ENCODE measurements around the gene KRT39. TPM values are rescaled to one million over a fixed set of nuclear protein-coding genes. Genes with fewer than 3 reads are reported as not detected.

Gene KRT39
- total and polyA plus RNA-seq, 4 donors, result not detected

DNA sequence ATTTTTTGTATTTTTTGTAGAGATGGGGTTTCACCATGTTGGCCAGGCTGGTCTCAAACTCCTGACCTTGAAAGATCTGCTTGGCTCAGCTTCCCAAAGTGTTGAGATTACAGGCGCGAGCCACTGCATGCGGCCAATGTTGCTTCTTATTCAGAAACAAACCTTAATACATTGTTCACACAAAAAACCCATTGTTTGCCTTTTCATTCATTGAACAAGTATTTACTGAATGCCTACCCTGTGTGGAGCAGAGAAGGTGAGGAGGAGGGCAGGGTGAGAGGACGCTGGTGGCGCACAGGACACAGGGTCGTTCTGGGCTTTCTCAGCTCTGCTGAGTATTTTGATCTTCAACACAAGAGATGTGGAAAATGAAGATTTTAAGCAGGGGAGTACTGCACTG, 21.3 kb downstream of the KRT39 start:
- no peak for DNase-seq (ENCODE audit: low spot score)
- WGBS, result 78% methylated on average over 6 of the region's 6 CpGs
- Histone ChIP-seq H3K4me1 (ENCODE audit: control insufficient read depth in 4 of 4, insufficient read depth in 4 of 4, low read length in 3 of 4) (no peaks in the 10 kb centered on the region), H3K27ac (ENCODE audit: low read depth in 1 of 2, low read length in 2 of 2) (no peak overlapping the region), H3K4me3 (ENCODE audit: low read depth in 1 of 3, low read length in 3 of 3) (no peak overlapping the region), H3K9ac (ENCODE audit: low read depth in 1 of 2, low read length in 2 of 2) (no peak overlapping the region), H3K27me3 (ENCODE audit: control insufficient read depth in 4 of 4, insufficient read depth in 4 of 4, low read length in 3 of 4) (peaks cover 0 to 18% (median 4%) of the 10 kb centered on the region in 4 donors), H3K9me3 (ENCODE audit: control insufficient read depth in 4 of 4, low read length in 3 of 4) (no peaks in the 10 kb centered on the region), H3K36me3 (ENCODE audit: control insufficient read depth in 4 of 4, insufficient read depth in 3 of 4, low read depth in 1 of 4, low read length in 3 of 4) (no peaks in the 10 kb centered on the region)
- TF ChIP-seq, protein P1, sequence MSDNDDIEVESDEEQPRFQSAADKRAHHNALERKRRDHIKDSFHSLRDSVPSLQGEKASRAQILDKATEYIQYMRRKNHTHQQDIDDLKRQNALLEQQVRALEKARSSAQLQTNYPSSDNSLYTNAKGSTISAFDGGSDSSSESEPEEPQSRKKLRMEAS (IDR thresholded peaks at IDR 0.05), result no peak
- TF ChIP-seq SP1 (IDR thresholded peaks at IDR 0.05) (no peak), YY1 (IDR thresholded peaks at IDR 0.05) (no peak), EGR1 (IDR thresholded peaks at IDR 0.05; ENCODE audit: low read depth in 2 of 2) (no peak), TAF1 (conservative IDR thresholded peaks at IDR 0.05) (no peak), HNF4G (IDR thresholded peaks at IDR 0.05) (no peak)

DNA sequence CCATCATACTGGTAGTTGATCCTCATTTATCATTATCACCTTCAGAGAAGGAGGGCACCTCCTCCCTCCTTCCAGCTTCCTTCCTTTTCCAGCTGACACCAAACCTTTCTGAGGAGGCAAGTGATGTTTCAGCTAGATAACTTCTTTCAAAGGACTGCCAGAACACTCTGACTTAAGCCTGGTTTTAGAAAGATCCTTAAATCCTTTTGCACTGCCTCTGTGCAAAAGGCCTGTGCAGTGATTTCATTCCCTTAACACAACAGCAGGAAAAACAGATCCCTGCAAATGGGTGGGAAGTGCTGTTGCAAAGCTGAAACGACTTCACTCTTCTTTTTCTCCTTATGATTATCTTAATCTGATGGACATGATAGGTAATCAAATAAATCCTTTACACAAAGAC, 22.2 kb downstream of the KRT39 start:
- no peaks in the 10 kb centered on the region for H3K4me1 ChIP-seq (ENCODE audit: control insufficient read depth in 4 of 4, insufficient read depth in 4 of 4, low read length in 3 of 4)
- no peak for DNase-seq (ENCODE audit: low spot score)
- H3K9me3 ChIP-seq (ENCODE audit: control insufficient read depth in 4 of 4, low read length in 3 of 4), result no peaks in the 10 kb centered on the region
- peaks cover 0 to 18% (median 4%) of the 10 kb centered on the region in 4 donors for H3K27me3 ChIP-seq (ENCODE audit: control insufficient read depth in 4 of 4, insufficient read depth in 4 of 4, low read length in 3 of 4)
- TF ChIP-seq FOXA1 (IDR thresholded peaks at IDR 0.05) (no peak), HNF4A (conservative IDR thresholded peaks at IDR 0.05) (no peak), SP1 (IDR thresholded peaks at IDR 0.05) (no peak), RXRA (IDR thresholded peaks at IDR 0.05) (no peak), RAD21 (IDR thresholded peaks at IDR 0.05) (no peak), JUND (IDR thresholded peaks at IDR 0.05) (no peak), TAF1 (conservative IDR thresholded peaks at IDR 0.05) (no peak), EGR1 (IDR thresholded peaks at IDR 0.05; ENCODE audit: low read depth in 2 of 2) (no peak), NR2F2 (IDR thresholded peaks at IDR 0.05) (no peak), FOXA2 (IDR thresholded peaks at IDR 0.05) (no peak), GABPA (IDR thresholded peaks at IDR 0.05 in 1 of 2, conservative IDR thresholded peaks at IDR 0.05 in 1 of 2) (no peak), YY1 (IDR thresholded peaks at IDR 0.05) (no peak)
- TF ChIP-seq, protein P2, sequence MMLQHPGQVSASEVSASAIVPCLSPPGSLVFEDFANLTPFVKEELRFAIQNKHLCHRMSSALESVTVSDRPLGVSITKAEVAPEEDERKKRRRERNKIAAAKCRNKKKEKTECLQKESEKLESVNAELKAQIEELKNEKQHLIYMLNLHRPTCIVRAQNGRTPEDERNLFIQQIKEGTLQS (IDR thresholded peaks at IDR 0.05), result no peak
- TF ChIP-seq, protein P3, sequence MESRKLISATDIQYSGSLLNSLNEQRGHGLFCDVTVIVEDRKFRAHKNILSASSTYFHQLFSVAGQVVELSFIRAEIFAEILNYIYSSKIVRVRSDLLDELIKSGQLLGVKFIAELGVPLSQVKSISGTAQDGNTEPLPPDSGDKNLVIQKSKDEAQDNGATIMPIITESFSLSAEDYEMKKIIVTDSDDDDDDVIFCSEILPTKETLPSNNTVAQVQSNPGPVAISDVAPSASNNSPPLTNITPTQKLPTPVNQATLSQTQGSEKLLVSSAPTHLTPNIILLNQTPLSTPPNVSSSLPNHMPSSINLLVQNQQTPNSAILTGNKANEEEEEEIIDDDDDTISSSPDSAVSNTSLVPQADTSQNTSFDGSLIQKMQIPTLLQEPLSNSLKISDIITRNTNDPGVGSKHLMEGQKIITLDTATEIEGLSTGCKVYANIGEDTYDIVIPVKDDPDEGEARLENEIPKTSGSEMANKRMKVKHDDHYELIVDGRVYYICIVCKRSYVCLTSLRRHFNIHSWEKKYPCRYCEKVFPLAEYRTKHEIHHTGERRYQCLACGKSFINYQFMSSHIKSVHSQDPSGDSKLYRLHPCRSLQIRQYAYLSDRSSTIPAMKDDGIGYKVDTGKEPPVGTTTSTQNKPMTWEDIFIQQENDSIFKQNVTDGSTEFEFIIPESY (IDR thresholded peaks at IDR 0.05), result no peak
- TF ChIP-seq, protein P4, sequence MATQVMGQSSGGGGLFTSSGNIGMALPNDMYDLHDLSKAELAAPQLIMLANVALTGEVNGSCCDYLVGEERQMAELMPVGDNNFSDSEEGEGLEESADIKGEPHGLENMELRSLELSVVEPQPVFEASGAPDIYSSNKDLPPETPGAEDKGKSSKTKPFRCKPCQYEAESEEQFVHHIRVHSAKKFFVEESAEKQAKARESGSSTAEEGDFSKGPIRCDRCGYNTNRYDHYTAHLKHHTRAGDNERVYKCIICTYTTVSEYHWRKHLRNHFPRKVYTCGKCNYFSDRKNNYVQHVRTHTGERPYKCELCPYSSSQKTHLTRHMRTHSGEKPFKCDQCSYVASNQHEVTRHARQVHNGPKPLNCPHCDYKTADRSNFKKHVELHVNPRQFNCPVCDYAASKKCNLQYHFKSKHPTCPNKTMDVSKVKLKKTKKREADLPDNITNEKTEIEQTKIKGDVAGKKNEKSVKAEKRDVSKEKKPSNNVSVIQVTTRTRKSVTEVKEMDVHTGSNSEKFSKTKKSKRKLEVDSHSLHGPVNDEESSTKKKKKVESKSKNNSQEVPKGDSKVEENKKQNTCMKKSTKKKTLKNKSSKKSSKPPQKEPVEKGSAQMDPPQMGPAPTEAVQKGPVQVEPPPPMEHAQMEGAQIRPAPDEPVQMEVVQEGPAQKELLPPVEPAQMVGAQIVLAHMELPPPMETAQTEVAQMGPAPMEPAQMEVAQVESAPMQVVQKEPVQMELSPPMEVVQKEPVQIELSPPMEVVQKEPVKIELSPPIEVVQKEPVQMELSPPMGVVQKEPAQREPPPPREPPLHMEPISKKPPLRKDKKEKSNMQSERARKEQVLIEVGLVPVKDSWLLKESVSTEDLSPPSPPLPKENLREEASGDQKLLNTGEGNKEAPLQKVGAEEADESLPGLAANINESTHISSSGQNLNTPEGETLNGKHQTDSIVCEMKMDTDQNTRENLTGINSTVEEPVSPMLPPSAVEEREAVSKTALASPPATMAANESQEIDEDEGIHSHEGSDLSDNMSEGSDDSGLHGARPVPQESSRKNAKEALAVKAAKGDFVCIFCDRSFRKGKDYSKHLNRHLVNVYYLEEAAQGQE (IDR thresholded peaks at IDR 0.05), result no peak
- TF ChIP-seq, protein P5, sequence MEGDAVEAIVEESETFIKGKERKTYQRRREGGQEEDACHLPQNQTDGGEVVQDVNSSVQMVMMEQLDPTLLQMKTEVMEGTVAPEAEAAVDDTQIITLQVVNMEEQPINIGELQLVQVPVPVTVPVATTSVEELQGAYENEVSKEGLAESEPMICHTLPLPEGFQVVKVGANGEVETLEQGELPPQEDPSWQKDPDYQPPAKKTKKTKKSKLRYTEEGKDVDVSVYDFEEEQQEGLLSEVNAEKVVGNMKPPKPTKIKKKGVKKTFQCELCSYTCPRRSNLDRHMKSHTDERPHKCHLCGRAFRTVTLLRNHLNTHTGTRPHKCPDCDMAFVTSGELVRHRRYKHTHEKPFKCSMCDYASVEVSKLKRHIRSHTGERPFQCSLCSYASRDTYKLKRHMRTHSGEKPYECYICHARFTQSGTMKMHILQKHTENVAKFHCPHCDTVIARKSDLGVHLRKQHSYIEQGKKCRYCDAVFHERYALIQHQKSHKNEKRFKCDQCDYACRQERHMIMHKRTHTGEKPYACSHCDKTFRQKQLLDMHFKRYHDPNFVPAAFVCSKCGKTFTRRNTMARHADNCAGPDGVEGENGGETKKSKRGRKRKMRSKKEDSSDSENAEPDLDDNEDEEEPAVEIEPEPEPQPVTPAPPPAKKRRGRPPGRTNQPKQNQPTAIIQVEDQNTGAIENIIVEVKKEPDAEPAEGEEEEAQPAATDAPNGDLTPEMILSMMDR (IDR thresholded peaks at IDR 0.05; ENCODE audit: low read depth, low read length, missing input control), result no peak
- no peak overlapping the region for H3K27ac ChIP-seq (ENCODE audit: low read depth in 1 of 2, low read length in 2 of 2)
- 41% methylated on average over 1 of the region's 1 CpG for WGBS
- H3K9ac ChIP-seq (ENCODE audit: low read depth in 1 of 2, low read length in 2 of 2), result no peak overlapping the region
- H3K36me3 ChIP-seq (ENCODE audit: control insufficient read depth in 4 of 4, insufficient read depth in 3 of 4, low read depth in 1 of 4, low read length in 3 of 4), result no peaks in the 10 kb centered on the region
- H3K4me3 ChIP-seq (ENCODE audit: low read depth in 1 of 3, low read length in 3 of 3), result no peak overlapping the region
